GM21786 (cell line): ENCODE results near the gene CABLES1.

Experiments used
- ATAC-seq: cut with Tn5 transposase; IDR thresholded peaks from one replicate; pipeline ENCODE4 v1.9.1; 2021; ENCODE audit not compliant: unreplicated experiment

CABLES1 gene

GRCh38 chr18:23211146-23211545 is 75.9 kb downstream of the CABLES1 start:
- no peak for ATAC-seq

GRCh38 chr18:23212161-23212560 is 76.9 kb downstream of the CABLES1 start:
- ATAC-seq, result no peak

DNA sequence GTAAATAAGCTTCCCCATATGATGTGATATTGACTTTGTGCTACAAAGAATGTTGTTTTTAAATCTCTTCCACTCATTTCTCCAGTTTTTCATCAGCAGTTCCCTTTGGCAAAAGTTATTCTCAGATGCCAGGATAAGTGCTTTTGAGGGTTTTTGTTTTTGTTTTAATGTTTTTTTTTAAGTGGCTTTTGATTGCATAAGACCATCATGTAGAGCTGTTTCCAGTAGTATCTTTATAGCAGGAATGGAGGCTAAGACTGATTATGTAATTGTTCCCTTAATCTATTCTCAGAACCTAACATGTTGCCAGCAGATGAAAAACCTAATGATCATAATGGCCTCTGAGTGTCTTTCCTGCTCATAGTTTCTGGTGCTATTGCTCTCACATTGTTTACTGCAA is 77.9 kb downstream of the CABLES1 start:
- ATAC-seq, result no peak

- ATAC-seq, result no peak
These were observed 82.5 kb downstream of the CABLES1 start for GRCh38 chr18:23217781-23218180.

DNA sequence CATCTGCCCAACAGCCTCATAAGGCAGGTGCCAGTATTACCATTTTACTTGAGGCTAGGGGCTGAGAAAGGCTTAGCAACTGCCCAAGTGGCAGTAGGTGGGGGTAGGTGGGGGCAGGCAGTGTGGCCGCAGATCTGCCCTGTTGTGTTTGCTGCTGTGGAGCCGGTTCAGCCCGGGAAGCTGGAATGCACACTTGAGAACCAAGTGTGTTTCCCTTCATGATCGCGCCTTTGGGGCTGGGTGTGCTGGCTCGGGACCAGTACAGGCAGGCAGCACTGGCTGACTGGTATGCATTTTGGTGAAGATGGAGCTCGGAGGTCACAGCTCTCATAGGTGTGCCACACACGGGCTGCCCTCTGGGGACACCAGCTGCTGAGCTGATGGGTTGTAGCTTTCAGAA is 85.1 kb downstream of the CABLES1 start:
- ATAC-seq, result no peak

- no peak for ATAC-seq
These were observed 88.4 kb downstream of the CABLES1 start for GRCh38 chr18:23223641-23224040.

DNA sequence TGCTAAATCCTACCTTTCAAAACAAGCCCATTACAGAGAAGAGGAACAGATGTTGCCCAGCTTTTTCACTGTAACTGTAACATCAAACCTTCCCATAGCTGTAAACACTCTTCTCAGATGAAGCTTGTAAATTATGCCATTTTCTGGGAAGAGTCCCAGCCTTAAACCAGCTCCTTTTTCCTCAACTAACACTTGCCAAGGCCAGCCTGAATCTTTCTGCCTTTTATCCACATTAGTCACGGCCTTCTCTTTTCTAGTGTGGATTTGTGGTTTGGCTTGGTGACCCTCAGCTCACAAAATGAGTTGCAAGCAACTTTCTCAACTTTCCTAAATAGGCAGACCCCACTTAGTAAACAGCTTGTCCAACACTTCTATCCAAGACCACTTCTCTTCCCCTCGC is 90.2 kb downstream of the CABLES1 start:
- ATAC-seq, result no peak

GRCh38 chr18:23226391-23226790 is 91.1 kb downstream of the CABLES1 start:
- no peak for ATAC-seq

DNA sequence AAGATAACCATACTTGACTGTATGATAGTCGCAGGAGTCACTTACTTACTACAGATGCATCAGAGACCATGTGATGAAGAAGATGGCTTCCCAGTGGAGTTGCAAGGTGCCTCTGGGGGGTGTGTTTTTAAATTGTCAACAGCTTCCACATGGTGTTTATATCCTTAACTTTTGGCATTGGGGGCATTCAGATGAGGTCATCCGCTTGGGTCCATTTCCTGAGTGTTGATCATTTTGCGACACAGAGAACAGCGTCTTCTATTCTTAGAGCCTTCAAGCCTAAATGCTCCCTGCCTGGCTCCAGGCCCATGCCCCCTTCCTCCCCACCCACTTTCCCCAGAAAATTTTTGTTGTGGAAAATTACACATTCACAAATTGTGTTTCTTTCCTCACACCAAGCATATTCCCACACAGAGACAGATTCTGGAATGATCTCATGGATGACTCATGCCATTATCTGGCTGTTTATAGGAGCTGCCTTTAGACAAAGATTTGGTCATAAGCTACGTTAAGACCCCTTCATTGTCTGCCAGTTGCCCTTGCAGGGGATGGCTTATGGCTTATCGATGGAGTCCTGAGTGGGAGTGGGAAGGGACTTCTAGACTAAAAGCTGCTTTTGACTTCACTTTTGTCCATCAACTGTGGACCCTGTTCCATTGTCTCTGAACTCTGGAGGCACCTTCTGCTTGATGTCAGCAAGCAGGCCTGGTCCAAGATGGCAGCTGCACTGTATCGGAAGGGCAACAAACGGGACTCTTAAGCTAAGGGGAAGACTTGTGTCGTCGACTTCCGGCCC is 91.8 kb downstream of the CABLES1 start:
- no peak for ATAC-seq

GRCh38 chr18:23227726-23228070 is 92.4 kb downstream of the CABLES1 start:
- no peak for ATAC-seq

DNA sequence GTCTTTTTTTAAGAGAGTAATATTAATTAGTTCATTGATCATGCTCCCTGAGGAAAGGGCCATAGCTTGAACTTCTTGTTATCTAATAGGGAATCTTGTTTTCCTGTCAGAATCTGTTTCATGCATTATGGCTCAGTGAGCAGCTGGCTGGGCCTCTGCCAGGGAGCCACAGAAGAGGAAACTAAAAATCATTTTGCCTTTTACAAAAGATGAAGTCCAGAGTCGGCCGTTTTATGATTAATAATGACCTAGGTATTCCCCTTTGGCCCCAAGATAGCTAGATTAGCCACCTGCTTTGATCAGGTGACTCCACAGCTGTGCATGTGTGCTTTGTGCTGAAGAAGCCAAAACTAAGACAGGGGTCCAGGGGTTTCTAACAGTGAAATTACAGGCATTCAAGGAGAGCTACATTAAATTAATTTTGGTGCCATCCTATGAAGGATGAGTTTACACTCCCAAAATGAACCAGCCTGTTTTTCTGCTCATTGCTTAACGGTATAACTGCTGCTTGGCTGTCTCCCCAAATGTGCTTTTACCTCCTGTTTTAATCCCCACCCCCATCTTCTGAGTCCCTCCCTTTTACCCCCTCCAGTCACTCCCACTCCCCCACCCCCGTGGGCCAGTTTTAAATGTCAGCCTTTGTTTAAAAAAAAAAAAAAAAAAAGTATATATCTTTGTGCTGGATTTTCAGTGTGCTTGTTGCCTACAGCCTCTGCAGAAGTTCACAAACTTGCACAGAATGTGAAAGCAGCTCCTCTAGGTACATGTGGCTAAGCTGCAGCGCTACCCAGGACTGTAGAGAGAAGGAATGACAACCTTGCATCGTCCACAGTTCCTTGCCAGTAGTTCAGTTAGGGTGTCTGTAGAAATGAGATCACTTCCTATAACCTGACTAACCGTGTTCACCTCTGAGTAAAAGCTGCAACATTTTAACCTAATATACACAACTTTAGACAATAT is 93.1 kb downstream of the CABLES1 start:
- peak; percentile 41 for ATAC-seq

DNA sequence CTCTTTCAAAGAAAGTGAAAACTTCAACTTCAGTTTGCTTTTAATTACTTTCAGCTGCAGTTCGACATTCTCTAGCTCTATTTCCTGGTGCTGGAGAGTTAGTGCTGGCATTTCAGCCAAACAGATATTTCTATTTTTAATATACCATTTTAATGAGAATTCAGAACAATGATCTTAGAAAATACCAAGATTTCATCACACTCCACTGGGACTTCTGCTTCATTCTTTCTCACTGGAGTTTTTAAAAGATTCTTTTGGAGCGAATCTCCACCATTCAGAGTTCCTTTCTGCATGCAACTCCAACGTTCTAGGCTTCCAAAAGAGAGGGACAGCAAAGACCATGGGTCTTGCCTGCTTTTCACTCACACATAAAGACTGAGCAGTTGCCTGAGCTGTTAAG is 94.2 kb downstream of the CABLES1 start:
- ATAC-seq, result no peak

DNA sequence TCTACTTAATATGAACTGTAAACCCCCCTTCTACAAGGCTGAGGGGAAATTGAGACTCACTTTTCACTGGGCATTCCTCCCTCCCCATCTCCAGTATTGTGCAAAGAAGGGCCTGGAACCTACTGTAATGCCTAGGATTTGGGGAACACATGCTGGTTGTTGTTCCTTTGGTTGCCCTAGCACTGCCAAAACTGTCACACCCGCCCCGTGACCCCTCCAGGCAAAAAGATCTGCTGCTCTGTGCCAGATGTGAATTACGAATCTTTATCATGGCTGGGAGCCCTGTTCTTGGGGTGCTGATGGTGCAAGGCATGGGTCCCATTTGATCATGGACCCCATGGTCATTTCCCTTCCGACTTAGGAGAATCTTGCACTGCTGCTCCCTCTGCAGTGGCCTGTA is 95.4 kb downstream of the CABLES1 start:
- ATAC-seq, result no peak

DNA sequence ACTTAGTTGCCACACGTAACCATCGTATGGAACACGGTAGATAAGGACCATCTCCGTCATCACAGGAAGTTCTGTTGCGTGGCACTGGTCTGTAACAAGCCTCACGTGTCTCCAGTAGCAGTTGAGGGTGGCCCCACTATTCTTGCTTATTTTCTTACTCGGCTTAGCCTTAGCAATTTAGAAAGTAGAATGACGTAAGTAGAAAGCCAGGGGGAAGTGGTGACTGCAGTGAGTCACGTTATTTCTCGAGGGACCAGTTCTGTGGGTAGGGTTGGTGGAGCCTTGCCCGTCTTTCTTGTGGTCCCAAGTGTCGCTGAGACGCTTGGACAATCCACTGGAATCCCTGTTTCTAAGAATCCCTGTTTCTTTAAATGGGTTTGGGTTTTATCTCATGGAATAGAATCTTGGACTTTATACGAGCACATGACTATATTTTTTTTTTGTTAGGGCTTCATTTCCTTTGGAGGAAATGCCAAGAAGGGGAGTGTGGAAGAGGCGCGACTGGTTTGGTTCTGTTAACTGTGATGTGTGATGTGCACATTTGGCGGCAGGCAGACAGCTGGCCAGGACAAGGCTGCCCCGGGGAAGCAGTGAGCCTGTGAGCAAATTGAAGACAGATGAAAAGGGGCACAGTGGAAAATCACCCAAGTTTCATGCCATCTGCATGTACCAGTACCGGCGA is 96.2 kb downstream of the CABLES1 start:
- peak; percentile 78 for ATAC-seq

GRCh38 chr18:23232331-23232730 is 97.0 kb downstream of the CABLES1 start:
- no peak for ATAC-seq

GRCh38 chr18:23234619-23235018 is 99.3 kb downstream of the CABLES1 start:
- no peak for ATAC-seq

DNA sequence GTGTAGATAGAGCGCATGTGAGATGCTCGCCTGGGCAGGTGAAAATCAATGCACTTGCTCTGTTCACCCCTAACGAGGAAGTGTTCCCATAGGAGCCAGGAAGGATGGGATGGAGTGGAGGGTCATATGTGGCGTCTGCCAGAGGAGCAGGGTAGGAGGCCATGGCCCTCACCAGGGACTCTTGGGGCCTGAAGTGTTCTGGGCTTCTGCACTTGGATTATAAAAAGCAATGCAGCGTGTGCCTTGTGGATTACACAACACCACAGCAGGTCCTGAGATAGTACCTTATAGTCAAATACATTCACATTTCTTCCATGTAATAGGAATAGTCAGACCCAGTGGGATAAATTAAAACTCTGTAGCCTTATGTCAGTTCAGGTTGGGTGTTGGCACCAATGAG is 100.1 kb downstream of the CABLES1 start:
- no peak for ATAC-seq

DNA sequence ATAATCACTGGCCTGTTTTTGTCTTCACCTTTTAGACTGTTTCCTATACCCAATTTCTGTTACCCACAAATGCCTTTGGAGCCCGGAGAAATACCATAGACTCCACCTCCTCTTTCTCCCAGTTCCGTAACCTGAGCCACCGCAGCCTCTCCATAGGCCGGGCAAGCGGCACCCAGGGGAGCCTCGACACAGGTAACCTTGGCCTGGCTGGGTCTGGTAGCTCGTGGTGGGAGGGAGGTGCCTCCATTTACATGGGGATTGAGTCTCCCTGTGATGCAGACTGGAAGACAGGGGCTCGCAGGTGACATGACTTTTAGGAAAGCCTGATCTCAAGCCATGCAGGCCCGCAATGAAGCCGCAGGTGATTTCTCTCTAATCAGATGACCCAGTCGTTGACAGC is 100.6 kb downstream of the CABLES1 start:
- no peak for ATAC-seq

- ATAC-seq, result no peak
These were observed 101.7 kb downstream of the CABLES1 start for GRCh38 chr18:23236876-23237468.

- peak; percentile 45 for ATAC-seq
These were observed 102.4 kb downstream of the CABLES1 start for GRCh38 chr18:23237524-23238151.

- no peak for ATAC-seq
These were observed 102.9 kb downstream of the CABLES1 start for GRCh38 chr18:23238152-23238531.
